Cardiac muscle cell (in vitro differentiated cells and primary cell): ENCODE results near the gene CASP2. TPM values are rescaled to one million over a fixed set of nuclear protein-coding genes. Genes with fewer than 3 reads are reported as not detected.

Experiments
- DNase-seq, 2 donors: peaks; one replicate each; pipeline versions ENCODE4 v3.0.0 to v3.0.0-alpha.2; 2010 to 2017; ENCODE audit warnings: low read depth in 1 of 2, low spot score in 1 of 2
- H3K27ac ChIP-seq: fragments of 200-600 bp; sonication (generic); 2 replicates; pipeline ENCODE4 v1.5.1; 2016
- H3K27me3 ChIP-seq: fragments of 200-600 bp; sonication (generic); 2 replicates; pipeline ENCODE4 v1.6.0; 2016; ENCODE audit warnings: control low read depth
- H3K36me3 ChIP-seq: fragments of 200-600 bp; sonication (generic); 2 replicates; pipeline ENCODE4 v1.5.1; 2016; ENCODE audit warnings: control low read depth
- H3K4me1 ChIP-seq: fragments of 200-600 bp; sonication (generic); 2 replicates; pipeline ENCODE4 v1.8.1; 2017; ENCODE audit warnings: low read depth, mild to moderate bottlenecking, mixed run types
- H3K4me3 ChIP-seq: fragments of 200-600 bp; sonication (generic); 2 replicates; pipeline ENCODE4 v1.5.1; 2016; ENCODE audit warnings: mild to moderate bottlenecking
- H3K9me3 ChIP-seq: fragments of 200-600 bp; sonication (generic); 2 replicates; pipeline ENCODE4 v1.5.1; 2017; ENCODE audit warnings: low read depth, mild to moderate bottlenecking, control low read depth
- polyA plus RNA-seq: library from polyadenylated mRNA; unstranded; fragments of >200 nt; fragmentation: Nextera tagmentation; extraction: Ambion mirVana; gene quantifications from 2 replicates; pipeline ENCODE4 v1.2.1, GENCODE V29; 2016
- total RNA-seq: library from RNA; depleted of rRNA; stranded (reverse); fragments of >200 nt; gene quantifications from 2 replicates; pipeline ENCODE4 v1.2.3, GENCODE V29; 2016
- TF ChIP-seq, protein P1 (sequence below): IDR thresholded peaks from 2 replicates; pipeline ENCODE4 v1.5.1; 2012; ENCODE audit warnings: low read depth, mild to moderate bottlenecking, low read length

Gene CASP2
- total and polyA plus RNA-seq, 2 experiments from 2014 or later: 8.9 to 11.1 TPM

DNA sequence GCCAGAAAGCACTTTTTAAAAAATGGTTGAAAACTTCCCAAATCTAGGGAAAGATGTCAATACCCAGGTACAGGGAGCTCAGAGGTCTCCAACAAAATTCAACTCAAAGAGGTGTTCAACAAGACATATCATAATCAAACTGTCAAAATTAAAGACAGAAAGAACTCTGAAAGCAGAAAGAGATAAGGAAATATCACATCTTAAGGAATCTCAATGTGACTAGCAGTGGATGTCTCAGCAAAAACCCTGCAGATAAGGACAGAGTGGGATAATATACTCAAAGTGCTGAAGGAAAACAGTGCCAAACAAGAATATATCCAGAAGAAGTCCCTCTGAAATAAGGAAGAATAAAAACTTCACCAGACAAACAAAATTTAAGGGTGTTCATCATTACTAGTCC lies 38.0 kb upstream of the CASP2 start:
- Histone ChIP-seq H3K4me3 (no peak overlapping the region), H3K9me3 (no peaks in the 10 kb centered on the region), H3K27ac (no peak overlapping the region), H3K27me3 (no peaks in the 10 kb centered on the region), H3K4me1 (no peaks in the 10 kb centered on the region), H3K36me3 (no peaks in the 10 kb centered on the region)
- TF ChIP-seq, protein P1, sequence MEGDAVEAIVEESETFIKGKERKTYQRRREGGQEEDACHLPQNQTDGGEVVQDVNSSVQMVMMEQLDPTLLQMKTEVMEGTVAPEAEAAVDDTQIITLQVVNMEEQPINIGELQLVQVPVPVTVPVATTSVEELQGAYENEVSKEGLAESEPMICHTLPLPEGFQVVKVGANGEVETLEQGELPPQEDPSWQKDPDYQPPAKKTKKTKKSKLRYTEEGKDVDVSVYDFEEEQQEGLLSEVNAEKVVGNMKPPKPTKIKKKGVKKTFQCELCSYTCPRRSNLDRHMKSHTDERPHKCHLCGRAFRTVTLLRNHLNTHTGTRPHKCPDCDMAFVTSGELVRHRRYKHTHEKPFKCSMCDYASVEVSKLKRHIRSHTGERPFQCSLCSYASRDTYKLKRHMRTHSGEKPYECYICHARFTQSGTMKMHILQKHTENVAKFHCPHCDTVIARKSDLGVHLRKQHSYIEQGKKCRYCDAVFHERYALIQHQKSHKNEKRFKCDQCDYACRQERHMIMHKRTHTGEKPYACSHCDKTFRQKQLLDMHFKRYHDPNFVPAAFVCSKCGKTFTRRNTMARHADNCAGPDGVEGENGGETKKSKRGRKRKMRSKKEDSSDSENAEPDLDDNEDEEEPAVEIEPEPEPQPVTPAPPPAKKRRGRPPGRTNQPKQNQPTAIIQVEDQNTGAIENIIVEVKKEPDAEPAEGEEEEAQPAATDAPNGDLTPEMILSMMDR: no peak
- no peak for DNase-seq

DNA sequence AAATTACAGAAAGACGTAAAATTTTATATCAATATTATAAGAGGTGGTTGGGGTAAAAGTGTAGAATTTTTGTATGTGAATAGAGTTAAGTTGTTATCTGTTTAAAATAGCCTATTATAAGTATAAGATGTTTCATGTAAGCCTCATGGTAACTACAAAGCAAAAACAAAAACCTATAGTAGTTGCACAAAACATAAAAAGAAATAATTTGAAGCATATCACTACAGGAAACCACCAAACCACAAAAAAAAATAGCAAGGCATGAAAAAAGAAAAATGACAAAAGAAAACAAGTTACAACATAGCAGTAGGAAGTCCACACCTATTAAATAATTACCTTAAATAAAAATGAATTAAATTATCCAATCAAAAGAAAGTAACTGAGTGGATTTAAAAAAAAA lies 37.3 kb upstream of the CASP2 start:
- Histone ChIP-seq H3K36me3 (no peaks in the 10 kb centered on the region), H3K27ac (no peak overlapping the region), H3K9me3 (no peaks in the 10 kb centered on the region), H3K4me3 (no peak overlapping the region), H3K4me1 (no peaks in the 10 kb centered on the region), H3K27me3 (no peaks in the 10 kb centered on the region)
- TF ChIP-seq, protein P1: no peak
- DNase-seq: peak in 1 of 2 donors; percentile 32

DNA sequence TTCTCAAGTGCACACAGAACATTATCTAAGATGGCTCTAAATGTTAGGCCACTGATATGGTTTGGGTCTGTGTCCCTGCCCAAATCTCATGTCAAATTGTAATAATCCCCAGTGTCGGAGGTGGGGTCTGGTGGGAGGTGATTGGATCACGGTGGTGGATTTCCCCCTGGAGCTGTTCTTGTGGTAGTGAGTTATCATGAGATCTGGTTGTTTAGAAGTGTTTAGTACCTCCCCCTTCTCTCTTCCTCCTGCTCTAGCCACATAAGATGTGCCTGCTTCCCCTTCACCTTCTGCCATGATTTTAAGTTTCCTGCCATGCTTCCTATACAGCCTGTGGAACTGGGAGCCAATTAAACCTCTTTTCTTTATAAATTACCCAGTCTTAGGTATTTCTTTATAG lies 36.1 kb upstream of the CASP2 start:
- H3K36me3 ChIP-seq: no peaks in the 10 kb centered on the region

DNA sequence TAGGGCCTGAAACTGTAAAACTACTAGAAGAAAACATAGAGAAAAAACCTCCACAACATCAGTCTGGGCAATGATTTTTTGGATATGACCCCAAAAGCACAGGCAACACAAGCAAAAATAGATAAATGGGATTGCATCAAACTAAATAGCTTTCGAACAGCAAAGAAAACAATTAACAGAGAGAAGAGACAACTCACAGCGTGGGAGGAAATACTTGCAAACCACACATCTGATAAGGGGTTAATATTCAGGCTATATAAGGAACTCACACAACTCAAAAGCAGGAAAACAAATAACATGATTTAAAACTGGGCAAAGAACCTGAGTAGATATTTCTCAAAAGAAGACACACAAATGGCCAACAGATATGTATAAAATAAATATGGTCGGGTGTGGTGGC lies 32.6 kb upstream of the CASP2 start:
- peak in 1 of 2 donors; percentile 71 for DNase-seq
- H3K27me3 ChIP-seq: no peaks in the 10 kb centered on the region
- TF ChIP-seq, protein P1: no peak
- H3K4me3 ChIP-seq: no peak overlapping the region
- H3K4me1 ChIP-seq: peaks cover 3% of the 10 kb centered on the region
- H3K27ac ChIP-seq: no peak overlapping the region
- H3K9me3 ChIP-seq: no peaks in the 10 kb centered on the region
- H3K36me3 ChIP-seq: no peaks in the 10 kb centered on the region

More for the DNA sequence above, 36.1 kb upstream of the CASP2 start:
- no peaks in the 10 kb centered on the region for H3K4me1 ChIP-seq
- TF ChIP-seq, protein P1: no peak
- no peaks in the 10 kb centered on the region for H3K9me3 ChIP-seq
- H3K4me3 ChIP-seq: no peak overlapping the region
- DNase-seq: no peak
- no peak overlapping the region for H3K27ac ChIP-seq
- H3K27me3 ChIP-seq: no peaks in the 10 kb centered on the region

DNA sequence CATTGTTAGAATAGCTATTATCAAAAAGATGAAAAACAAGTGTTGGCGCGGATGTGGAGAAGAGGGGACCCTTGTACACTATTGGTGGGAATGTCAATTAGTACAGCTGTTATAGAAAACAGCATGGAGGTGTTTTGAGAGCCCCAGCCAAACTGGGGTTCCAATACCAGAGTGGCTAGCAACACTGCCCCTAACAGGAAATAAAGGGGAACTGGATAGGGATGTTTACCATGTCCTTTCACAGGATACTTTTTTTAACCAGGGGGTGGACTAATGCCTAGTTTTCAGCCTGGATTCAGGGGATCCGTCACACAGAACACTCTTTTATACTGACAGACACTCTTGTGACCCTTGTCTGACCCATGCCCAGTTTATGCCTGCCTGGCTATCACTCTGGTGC lies 31.8 kb upstream of the CASP2 start:
- H3K4me1 ChIP-seq: peaks cover 3% of the 10 kb centered on the region
- H3K9me3 ChIP-seq: no peaks in the 10 kb centered on the region
- no peak for DNase-seq
- H3K4me3 ChIP-seq: no peak overlapping the region
- no peak overlapping the region for H3K27ac ChIP-seq
- TF ChIP-seq, protein P1: no peak
- no peaks in the 10 kb centered on the region for H3K36me3 ChIP-seq
- no peaks in the 10 kb centered on the region for H3K27me3 ChIP-seq

DNA sequence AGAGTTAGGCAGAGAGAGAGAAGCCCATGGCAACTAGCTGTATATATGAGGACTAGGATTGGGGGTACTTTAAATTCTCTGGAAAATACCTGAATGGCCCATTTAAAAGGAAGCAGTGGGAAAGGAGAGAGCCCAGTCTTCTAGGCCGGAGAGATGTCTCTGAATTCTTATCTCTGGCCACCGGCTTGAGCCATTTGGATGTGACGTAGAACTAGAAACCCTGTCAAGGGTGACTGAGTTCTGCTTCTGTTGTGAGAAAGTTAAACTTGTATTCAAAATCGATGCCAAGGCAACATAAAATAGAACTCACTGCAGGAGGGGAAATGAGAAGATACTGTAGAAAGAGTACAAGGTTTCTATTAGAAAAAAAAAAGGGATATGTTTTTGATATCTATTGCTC lies 31.2 kb upstream of the CASP2 start:
- Histone ChIP-seq H3K36me3 (no peaks in the 10 kb centered on the region), H3K27ac (no peak overlapping the region), H3K4me1 (peaks cover 3% of the 10 kb centered on the region), H3K4me3 (no peak overlapping the region), H3K9me3 (no peaks in the 10 kb centered on the region), H3K27me3 (no peaks in the 10 kb centered on the region)
- no peak for DNase-seq
- TF ChIP-seq, protein P1: no peak
